ENCODE data around the gene LIMS1.
A peak's percentile ranks its signal among the peaks of the same experiment; 100 is the strongest.
"Not testable (repeated sequence)": the region's sequence is repeated elsewhere in the genome, so short reads cannot be mapped to it uniquely, and the experiment has no call there.

Gene LIMS1

DNA sequence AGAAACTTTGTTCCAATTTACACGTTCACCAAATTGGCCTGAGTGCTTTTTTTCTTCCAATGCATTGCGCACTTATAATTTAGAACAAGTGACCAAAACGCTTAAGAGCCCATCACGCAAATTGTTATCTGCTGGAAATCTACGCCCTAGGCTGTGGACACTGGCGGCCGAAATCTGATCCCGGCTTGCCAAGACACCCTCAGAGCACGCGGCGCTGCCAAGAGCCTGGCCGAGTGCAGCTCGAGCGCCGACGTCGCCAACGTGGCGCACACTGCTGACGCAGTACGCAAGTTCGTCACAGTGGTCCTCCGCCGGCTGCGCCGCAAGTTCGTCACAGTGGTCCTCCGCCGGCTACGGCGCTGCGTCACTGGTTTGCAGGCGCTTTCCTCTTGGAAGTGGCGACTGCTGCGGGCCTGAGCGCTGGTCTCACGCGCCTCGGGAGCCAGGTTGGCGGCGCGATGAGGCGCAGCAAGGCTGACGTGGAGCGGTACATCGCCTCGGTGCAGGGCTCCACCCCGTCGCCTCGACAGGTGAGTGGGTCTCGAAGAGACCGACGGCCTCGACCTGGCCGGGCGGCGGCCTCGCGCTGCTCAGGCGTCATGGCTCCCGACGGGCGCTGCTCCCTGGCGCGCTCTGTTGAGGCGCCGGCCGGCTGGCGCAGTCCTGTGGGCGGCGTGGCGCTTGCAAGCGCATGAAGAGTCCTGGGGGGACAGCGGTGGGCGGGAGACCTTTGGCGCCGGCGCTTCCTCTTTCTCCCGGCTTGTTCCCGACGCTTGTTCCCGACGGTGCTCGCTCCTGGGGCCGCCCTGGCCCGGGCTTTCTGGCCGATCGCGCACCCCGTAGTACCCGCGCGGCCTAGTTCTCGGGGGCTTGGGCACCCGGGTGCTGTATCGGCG, 185.1 kb downstream of the LIMS1 start, which contains the start of gene RANBP2:
Gene RANBP2 (plus strand): TSS at position 334 of the 896 bp plus-strand sequence. CDS start 125 bp downstream, at position 459.
- DNase-seq (ENCODE audit: low read depth in 1 of 2, low spot score in 1 of 2): peak; percentile 89

DNA sequence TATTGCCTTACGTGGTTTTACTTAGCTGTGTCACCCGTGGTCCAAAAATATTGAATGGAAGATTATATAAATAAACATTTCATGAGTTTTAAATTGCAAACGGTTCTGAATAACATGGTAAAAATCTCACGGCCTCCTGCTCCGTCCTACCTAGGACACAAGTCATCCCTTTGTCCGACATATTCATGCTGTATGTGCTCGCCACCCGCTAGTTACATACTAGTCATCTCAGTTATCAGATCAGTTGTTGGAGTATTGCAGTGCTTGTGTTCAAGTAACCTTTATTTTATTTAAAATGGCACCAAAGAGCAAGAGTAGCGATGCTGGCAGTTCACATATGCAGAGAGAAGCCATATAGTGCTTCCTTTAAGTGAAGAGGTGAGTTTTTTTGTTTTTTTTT, 191.8 kb downstream of the LIMS1 start:
- not testable (repeated sequence) for DNase-seq (ENCODE audit: low read depth in 1 of 2, low spot score in 1 of 2)

DNA sequence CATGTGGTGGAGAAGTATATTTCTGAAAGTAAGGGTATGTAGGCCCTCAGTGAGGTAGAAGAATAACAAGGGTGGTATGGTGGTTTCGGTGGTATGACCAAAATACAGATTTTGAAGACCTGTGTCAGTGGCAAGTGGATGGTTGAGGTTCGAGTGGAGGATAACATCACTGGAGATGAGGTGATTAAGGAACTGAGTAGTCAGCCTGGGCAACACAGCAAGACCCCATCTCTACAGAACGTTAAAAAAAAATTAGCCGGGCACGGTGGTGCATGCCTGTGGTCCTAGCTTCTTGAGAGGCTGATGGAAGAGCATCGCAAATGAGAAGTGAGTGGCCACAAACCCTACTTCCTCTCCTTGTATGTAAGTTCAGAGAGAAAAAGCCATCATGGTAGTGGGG, 200.4 kb downstream of the LIMS1 start:
- DNase-seq (ENCODE audit: low read depth in 1 of 2, low spot score in 1 of 2): not testable (repeated sequence)
